ENCODE results near the gene COA8.

- TF ChIP-seq POLR2AphosphoS5 (IDR thresholded peaks at IDR 0.05; ENCODE audit: low read depth, low read length) (no peak), POLR2A (IDR thresholded peaks at IDR 0.05; ENCODE audit: low read depth, low read length) (no peak), TAF1 (IDR thresholded peaks at IDR 0.05; ENCODE audit: low read depth, low read length) (no peak), POU2F2 (IDR thresholded peaks at IDR 0.05; ENCODE audit: low read depth, low read length) (no peak)
These were observed 25.4 kb upstream of the COA8 start for GRCh38 chr14:103537175-103537990.

All from GM12891 (cell line).